ENCODE data around the gene TNS3.

GRCh38 chr7:47345857-47346298 lies 236.0 kb downstream of the TNS3 start:
- TF ChIP-seq POLR2AphosphoS5 (IDR thresholded peaks at IDR 0.05; ENCODE audit: low read depth, low read length): 0 out of 2 replicates have a peak, but pooled peaks have one; percentile 50
- TF ChIP-seq, protein P1, sequence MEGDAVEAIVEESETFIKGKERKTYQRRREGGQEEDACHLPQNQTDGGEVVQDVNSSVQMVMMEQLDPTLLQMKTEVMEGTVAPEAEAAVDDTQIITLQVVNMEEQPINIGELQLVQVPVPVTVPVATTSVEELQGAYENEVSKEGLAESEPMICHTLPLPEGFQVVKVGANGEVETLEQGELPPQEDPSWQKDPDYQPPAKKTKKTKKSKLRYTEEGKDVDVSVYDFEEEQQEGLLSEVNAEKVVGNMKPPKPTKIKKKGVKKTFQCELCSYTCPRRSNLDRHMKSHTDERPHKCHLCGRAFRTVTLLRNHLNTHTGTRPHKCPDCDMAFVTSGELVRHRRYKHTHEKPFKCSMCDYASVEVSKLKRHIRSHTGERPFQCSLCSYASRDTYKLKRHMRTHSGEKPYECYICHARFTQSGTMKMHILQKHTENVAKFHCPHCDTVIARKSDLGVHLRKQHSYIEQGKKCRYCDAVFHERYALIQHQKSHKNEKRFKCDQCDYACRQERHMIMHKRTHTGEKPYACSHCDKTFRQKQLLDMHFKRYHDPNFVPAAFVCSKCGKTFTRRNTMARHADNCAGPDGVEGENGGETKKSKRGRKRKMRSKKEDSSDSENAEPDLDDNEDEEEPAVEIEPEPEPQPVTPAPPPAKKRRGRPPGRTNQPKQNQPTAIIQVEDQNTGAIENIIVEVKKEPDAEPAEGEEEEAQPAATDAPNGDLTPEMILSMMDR (IDR thresholded peaks at IDR 0.05): no peak
- TF ChIP-seq REST (IDR thresholded peaks at IDR 0.05; ENCODE audit: insufficient read depth in 1 of 2, low read depth in 2 of 2, low read length in 1 of 2): no peak
- TF ChIP-seq SIN3A (IDR thresholded peaks at IDR 0.05; ENCODE audit: borderline replicate concordance, insufficient read depth, low read depth, low read length): no peak
